ENCODE results near the gene NIFK.
"Not testable (repeated sequence)": the region's sequence is repeated elsewhere in the genome, so short reads cannot be mapped to it uniquely, and the experiment has no call there.

Gene NIFK

GRCh38 chr2:121727332-121727731 lies 9.3 kb downstream of the NIFK start:
- H3K9ac ChIP-seq (ENCODE audit: low read depth, low read length), result no peak overlapping the region
- H3K4me1 ChIP-seq (ENCODE audit: insufficient read depth, low read length), result no peaks in the 10 kb centered on the region
- H3K9me3 ChIP-seq (ENCODE audit: insufficient read depth, low read depth, low read length), result no peaks in the 10 kb centered on the region
- H3K27ac ChIP-seq (ENCODE audit: low read length), result no peak overlapping the region
- H3K27me3 ChIP-seq (ENCODE audit: insufficient read depth, low read length), result no peaks in the 10 kb centered on the region
- H3K36me3 ChIP-seq (ENCODE audit: insufficient read depth, low read depth, low read length), result peaks cover 62% of the 10 kb centered on the region
- no peak overlapping the region for H3K4me3 ChIP-seq (ENCODE audit: low read length)

GRCh38 chr2:121723316-121723715 lies 13.4 kb downstream of the NIFK start:
- no peaks in the 10 kb centered on the region for H3K9me3 ChIP-seq (ENCODE audit: insufficient read depth, low read depth, low read length)
- no peak overlapping the region for H3K27ac ChIP-seq (ENCODE audit: low read length)
- H3K4me1 ChIP-seq (ENCODE audit: insufficient read depth, low read length), result no peaks in the 10 kb centered on the region
- no peaks in the 10 kb centered on the region for H3K27me3 ChIP-seq (ENCODE audit: insufficient read depth, low read length)
- H3K9ac ChIP-seq (ENCODE audit: low read depth, low read length), result no peak overlapping the region
- H3K36me3 ChIP-seq (ENCODE audit: insufficient read depth, low read depth, low read length), result peaks cover 22% of the 10 kb centered on the region
- no peak overlapping the region for H3K4me3 ChIP-seq (ENCODE audit: low read length)

- no peaks in the 10 kb centered on the region for H3K9me3 ChIP-seq (ENCODE audit: insufficient read depth, low read depth, low read length)
- H3K27ac ChIP-seq (ENCODE audit: low read length), result no peak overlapping the region
- no peaks in the 10 kb centered on the region for H3K27me3 ChIP-seq (ENCODE audit: insufficient read depth, low read length)
- H3K36me3 ChIP-seq (ENCODE audit: insufficient read depth, low read depth, low read length), result peaks cover 13% of the 10 kb centered on the region
- H3K4me1 ChIP-seq (ENCODE audit: insufficient read depth, low read length), result no peaks in the 10 kb centered on the region
- no peak overlapping the region for H3K9ac ChIP-seq (ENCODE audit: low read depth, low read length)
- H3K4me3 ChIP-seq (ENCODE audit: low read length), result no peak overlapping the region
These were observed 14.2 kb downstream of the NIFK start for GRCh38 chr2:121722479-121722878.

- Histone ChIP-seq H3K4me1 (ENCODE audit: insufficient read depth, low read length) (no peaks in the 10 kb centered on the region), H3K9ac (ENCODE audit: low read depth, low read length) (no peak overlapping the region), H3K4me3 (ENCODE audit: low read length) (no peak overlapping the region), H3K9me3 (ENCODE audit: insufficient read depth, low read depth, low read length) (no peaks in the 10 kb centered on the region), H3K36me3 (ENCODE audit: insufficient read depth, low read depth, low read length) (peaks cover 8% of the 10 kb centered on the region), H3K27ac (ENCODE audit: low read length) (no peak overlapping the region), H3K27me3 (ENCODE audit: insufficient read depth, low read length) (no peaks in the 10 kb centered on the region)
These were observed 14.7 kb downstream of the NIFK start for GRCh38 chr2:121721926-121722325.

GRCh38 chr2:121717529-121717928 lies 19.1 kb downstream of the NIFK start:
- H3K9ac ChIP-seq (ENCODE audit: low read depth, low read length), result no peak overlapping the region
- no peaks in the 10 kb centered on the region for H3K4me1 ChIP-seq (ENCODE audit: insufficient read depth, low read length)
- no peaks in the 10 kb centered on the region for H3K9me3 ChIP-seq (ENCODE audit: insufficient read depth, low read depth, low read length)
- no peak overlapping the region for H3K4me3 ChIP-seq (ENCODE audit: low read length)
- H3K27ac ChIP-seq (ENCODE audit: low read length), result no peak overlapping the region
- H3K27me3 ChIP-seq (ENCODE audit: insufficient read depth, low read length), result no peaks in the 10 kb centered on the region
- no peaks in the 10 kb centered on the region for H3K36me3 ChIP-seq (ENCODE audit: insufficient read depth, low read depth, low read length)

DNA sequence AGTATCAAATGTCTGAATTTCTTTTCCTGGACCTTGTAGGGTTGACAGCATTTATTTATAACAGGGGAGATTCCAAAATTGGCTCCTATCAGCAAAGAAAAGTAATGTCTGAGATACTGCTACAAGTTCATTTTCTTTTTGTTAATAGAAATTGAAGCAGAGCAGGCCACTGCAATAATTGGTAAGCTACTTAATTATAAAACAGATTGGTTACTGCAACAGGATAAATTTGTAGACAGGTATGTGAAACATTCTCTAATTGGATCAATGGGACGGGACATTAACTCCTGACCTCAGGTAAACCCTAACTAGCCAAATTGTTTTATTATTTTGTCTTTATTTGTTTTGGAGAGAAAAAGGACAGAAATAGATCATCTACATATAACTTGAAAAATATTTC lies 20.5 kb downstream of the NIFK start:
- H3K9ac ChIP-seq (ENCODE audit: low read depth, low read length), result no peak overlapping the region

DNA sequence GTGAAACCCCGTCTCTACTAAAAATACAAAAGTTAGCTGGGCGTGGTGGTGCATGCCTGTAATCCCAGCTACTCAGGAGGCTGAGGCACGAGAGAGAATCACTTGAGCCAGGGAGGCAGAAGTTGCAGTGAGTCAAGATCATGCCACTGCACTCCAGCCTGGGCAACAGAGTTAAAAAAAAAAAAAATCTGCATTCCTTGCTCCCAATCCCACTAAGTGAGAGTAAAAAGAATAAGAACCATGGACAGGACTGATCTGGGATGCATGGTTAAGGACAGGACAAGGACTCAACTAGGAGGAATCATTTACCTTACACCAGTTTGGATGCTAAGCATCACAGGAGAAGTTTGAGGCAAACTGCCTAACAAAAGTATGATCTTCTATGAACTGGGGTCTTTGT lies 25.2 kb downstream of the NIFK start:
- H3K27ac ChIP-seq (ENCODE audit: low read length); H3K4me3 ChIP-seq (ENCODE audit: low read length); H3K27me3 ChIP-seq (ENCODE audit: insufficient read depth, low read length); H3K9ac ChIP-seq (ENCODE audit: low read depth, low read length); H3K4me1 ChIP-seq (ENCODE audit: insufficient read depth, low read length); H3K36me3 ChIP-seq (ENCODE audit: insufficient read depth, low read depth, low read length); H3K9me3 ChIP-seq (ENCODE audit: insufficient read depth, low read depth, low read length): not testable (repeated sequence)

More for the DNA sequence above, 20.5 kb downstream of the NIFK start:
- Histone ChIP-seq H3K27ac (ENCODE audit: low read length) (no peak overlapping the region), H3K36me3 (ENCODE audit: insufficient read depth, low read depth, low read length) (no peaks in the 10 kb centered on the region), H3K4me3 (ENCODE audit: low read length) (no peak overlapping the region), H3K27me3 (ENCODE audit: insufficient read depth, low read length) (no peaks in the 10 kb centered on the region), H3K9me3 (ENCODE audit: insufficient read depth, low read depth, low read length) (no peaks in the 10 kb centered on the region), H3K4me1 (ENCODE audit: insufficient read depth, low read length) (no peaks in the 10 kb centered on the region)

- Histone ChIP-seq H3K36me3 (ENCODE audit: insufficient read depth, low read depth, low read length) (no peaks in the 10 kb centered on the region), H3K4me3 (ENCODE audit: low read length) (no peak overlapping the region), H3K9me3 (ENCODE audit: insufficient read depth, low read depth, low read length) (no peaks in the 10 kb centered on the region), H3K9ac (ENCODE audit: low read depth, low read length) (no peak overlapping the region), H3K27ac (ENCODE audit: low read length) (no peak overlapping the region), H3K27me3 (ENCODE audit: insufficient read depth, low read length) (no peaks in the 10 kb centered on the region), H3K4me1 (ENCODE audit: insufficient read depth, low read length) (peaks cover 3% of the 10 kb centered on the region; the same call in 1 of the 2 replicates)
These were observed 26.1 kb downstream of the NIFK start for GRCh38 chr2:121710470-121711170.

- Histone ChIP-seq H3K27me3 (ENCODE audit: insufficient read depth, low read length) (no peaks in the 10 kb centered on the region), H3K27ac (ENCODE audit: low read length) (no peak overlapping the region), H3K9me3 (ENCODE audit: insufficient read depth, low read depth, low read length) (no peaks in the 10 kb centered on the region), H3K9ac (ENCODE audit: low read depth, low read length) (no peak overlapping the region), H3K4me1 (ENCODE audit: insufficient read depth, low read length) (peaks cover 3% of the 10 kb centered on the region; the same call in 1 of the 2 replicates), H3K4me3 (ENCODE audit: low read length) (no peak overlapping the region), H3K36me3 (ENCODE audit: insufficient read depth, low read depth, low read length) (no peaks in the 10 kb centered on the region)
These were observed 26.8 kb downstream of the NIFK start for GRCh38 chr2:121709776-121710469.

DNA sequence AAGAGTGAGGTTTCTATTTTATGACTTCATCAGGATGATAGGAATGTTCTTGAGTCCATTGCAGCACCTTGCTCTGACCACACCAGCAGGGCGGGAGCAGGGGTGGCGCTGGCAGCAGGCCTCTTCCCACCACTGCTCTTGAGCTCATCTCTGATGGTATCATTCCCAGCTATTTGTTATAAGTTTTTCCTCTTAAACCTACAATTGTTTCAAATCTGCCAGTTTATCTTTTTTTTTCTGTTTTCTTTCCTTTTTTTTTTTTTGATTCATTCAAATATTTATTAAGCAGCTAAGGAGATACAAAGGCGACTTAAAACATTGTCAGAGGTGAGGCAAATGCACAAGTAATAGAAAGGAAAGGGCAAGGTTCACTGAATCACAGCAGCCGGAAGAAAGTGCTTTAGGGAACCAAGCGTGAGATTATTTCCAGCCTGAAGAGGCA lies 28.7 kb downstream of the NIFK start:
- Histone ChIP-seq H3K9ac (ENCODE audit: low read depth, low read length) (no peak overlapping the region), H3K4me1 (ENCODE audit: insufficient read depth, low read length) (peaks cover 3% of the 10 kb centered on the region; the same call in 1 of the 2 replicates), H3K4me3 (ENCODE audit: low read length) (no peak overlapping the region), H3K27ac (ENCODE audit: low read length) (no peak overlapping the region), H3K9me3 (ENCODE audit: insufficient read depth, low read depth, low read length) (no peaks in the 10 kb centered on the region), H3K36me3 (ENCODE audit: insufficient read depth, low read depth, low read length) (no peaks in the 10 kb centered on the region), H3K27me3 (ENCODE audit: insufficient read depth, low read length) (no peaks in the 10 kb centered on the region)

GRCh38 chr2:121707344-121707919 lies 29.2 kb downstream of the NIFK start:
- Histone ChIP-seq H3K9me3 (ENCODE audit: insufficient read depth, low read depth, low read length) (no peaks in the 10 kb centered on the region), H3K4me3 (ENCODE audit: low read length) (no peak overlapping the region), H3K36me3 (ENCODE audit: insufficient read depth, low read depth, low read length) (no peaks in the 10 kb centered on the region), H3K27me3 (ENCODE audit: insufficient read depth, low read length) (no peaks in the 10 kb centered on the region), H3K4me1 (ENCODE audit: insufficient read depth, low read length) (peaks cover 3% of the 10 kb centered on the region; the same call in 1 of the 2 replicates), H3K27ac (ENCODE audit: low read length) (no peak overlapping the region), H3K9ac (ENCODE audit: low read depth, low read length) (no peak overlapping the region)

DNA sequence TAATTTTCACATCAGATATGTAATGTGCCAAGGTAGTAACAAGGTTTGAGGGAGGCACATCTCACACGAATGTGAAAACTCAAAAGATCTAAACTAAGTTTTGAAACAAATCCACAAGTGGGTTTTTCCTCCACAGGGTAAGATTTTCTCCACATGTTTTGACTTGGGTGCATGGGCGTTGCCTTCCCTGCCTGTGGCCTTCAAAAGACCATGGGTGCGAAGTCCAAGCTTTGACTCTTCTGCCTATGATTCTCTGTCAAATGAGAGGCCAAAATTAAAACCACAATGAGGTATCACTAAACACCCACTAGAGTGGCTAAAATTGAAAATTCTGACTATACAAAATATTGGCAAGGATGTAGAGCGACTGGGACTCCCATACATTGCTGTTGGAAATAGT lies 30.7 kb downstream of the NIFK start:
- peaks cover 3% of the 10 kb centered on the region; the same call in 1 of the 2 replicates for H3K4me1 ChIP-seq (ENCODE audit: insufficient read depth, low read length)
- no peaks in the 10 kb centered on the region for H3K36me3 ChIP-seq (ENCODE audit: insufficient read depth, low read depth, low read length)

More for the DNA sequence above, 30.7 kb downstream of the NIFK start:
- Histone ChIP-seq H3K4me3 (ENCODE audit: low read length) (no peak overlapping the region), H3K9me3 (ENCODE audit: insufficient read depth, low read depth, low read length) (no peaks in the 10 kb centered on the region), H3K27me3 (ENCODE audit: insufficient read depth, low read length) (no peaks in the 10 kb centered on the region), H3K27ac (ENCODE audit: low read length) (no peak overlapping the region), H3K9ac (ENCODE audit: low read depth, low read length) (no peak overlapping the region)

Measured in iPS-20b (cell line).